NOMO-1 treated with DMSO at 0.1 percent for 48 hours (cell line): ENCODE results near the gene NOPCHAP1.

Experiments used
- DNase-seq: peaks from one replicate; lab custom pipeline; 2025; ENCODE audit not compliant: unreplicated experiment; lab: John Stamatoyannopoulos, UW

The NOPCHAP1 gene

DNA sequence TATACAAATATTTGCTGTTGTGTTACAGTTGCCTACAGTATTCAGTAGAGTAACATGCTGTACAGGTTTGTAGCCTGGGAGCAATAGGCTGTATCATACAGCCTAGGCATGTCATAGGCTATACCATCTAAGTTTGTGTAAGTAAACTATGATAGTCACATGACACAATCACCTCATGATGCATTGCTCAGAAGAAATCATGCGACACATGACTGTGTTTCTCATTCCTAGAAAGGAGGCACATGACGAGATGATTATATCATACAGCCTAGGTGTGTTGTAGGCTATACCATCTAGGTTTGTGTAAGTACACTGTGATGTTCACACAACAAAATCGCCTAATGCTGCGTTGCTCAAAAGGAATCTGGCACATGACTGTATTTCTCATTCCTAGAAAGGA, 31.9 kb downstream of the NOPCHAP1 start:
- DNase-seq, result no peak

DNA sequence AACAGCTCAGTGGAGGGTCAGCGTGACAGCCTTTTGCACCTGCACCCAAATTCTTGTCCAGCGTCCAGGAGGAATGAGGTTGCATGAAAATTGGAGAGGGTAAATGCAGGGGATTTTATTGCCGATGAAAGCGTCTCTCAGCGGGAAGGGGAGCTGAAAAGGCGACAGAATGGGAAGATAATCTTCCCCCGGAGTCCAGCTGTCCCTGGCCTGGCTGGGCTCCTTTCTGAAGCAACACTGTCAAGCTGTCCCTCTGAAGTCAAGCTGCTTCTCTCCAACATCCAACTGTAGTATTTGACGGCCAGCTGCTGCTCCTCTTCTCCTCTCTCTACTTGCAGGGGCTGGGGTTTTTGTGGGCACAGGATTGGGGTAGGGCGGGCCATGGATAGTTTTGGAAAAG, 32.7 kb downstream of the NOPCHAP1 start:
- DNase-seq, result no peak

DNA sequence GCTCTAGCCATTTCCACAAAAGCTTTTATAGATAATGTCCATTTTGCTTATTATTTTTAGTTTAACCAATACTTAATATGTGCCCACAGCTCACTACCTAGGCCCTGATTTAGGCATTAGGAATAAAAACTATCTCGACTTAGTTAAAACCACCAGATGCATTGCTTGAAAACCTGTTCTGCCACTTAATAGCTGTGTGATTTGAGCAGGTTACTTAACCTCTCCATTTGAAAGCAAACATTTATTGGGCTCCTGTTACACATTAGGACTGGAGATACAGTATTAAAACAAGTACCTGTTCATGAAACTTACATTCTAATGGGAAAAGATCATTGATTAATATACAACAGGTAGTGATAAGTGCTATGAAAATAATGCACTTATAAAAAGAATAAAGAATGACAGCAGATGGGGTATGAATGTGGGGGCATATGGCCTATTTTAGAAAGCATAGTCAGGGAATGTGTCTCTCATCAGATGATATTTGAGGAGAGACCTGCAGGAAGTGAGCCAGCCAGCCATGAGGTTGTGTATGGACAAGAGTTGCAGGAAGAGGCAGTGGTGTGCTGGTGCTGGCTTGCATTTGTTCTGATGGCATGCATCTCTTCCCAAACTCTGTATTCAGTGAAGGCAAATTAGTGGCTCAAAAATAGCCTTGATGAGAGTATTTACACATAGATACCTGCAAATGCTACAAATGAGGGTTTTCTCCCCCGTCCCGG, 34.3 kb downstream of the NOPCHAP1 start:
- DNase-seq, result no peak

DNA sequence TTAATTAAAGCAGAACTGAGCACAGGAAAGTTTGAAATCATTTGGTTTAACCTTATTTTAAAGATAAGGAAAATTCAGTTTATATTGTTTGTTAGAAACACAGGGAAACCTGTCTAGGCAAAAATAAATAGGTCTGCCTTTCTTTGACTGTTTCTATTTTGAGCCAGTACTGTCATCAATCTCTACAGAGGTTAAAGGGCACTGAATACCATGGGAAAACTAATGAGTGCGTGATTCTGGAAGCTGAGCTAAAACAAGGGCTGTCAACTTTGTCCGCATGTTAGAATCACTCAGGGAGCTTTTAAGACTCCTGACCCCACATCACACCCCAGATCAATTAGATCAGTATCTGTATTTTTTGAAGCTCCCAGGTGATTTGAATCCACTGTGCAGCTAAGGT, 38.8 kb downstream of the NOPCHAP1 start:
- DNase-seq, result no peak

DNA sequence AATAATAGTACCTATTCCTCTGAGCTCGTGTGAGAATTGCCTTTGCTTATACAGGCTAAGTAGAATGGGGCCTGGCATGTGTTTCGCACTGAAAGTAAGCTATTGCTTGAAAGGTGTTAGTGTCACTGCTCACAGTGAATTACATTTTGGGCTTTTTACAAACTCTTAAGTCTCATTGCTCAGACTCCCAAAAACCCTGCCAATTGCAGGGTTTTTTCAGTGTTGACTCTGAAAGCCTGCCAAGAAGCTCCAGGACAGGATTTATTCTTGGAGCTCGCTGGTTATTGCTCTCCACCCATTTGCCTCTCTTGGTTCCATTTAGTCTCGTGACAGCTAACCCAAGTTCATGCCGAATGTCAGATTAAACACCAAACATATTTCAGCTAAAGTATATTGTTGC, 39.8 kb downstream of the NOPCHAP1 start:
- DNase-seq, result no peak

DNA sequence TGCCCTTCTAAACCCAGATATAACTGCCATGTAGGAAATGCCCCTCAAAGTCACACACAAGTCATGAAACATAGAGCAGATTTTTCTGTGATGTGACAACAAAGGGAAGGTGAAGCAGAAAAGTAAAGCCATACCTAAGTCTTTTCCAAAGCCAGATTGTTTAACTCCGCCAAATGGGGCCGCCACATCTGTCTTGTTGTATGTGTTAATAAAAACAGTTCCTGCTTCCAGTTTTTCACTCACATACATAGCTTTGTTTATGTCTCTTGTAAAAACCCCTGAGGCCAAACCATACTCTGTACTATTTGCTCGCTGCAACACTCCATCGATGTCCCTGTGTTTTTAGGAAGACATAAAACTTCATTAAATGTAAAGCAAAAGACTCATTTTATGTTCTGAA, 40.3 kb downstream of the NOPCHAP1 start:
- DNase-seq, result no peak

DNA sequence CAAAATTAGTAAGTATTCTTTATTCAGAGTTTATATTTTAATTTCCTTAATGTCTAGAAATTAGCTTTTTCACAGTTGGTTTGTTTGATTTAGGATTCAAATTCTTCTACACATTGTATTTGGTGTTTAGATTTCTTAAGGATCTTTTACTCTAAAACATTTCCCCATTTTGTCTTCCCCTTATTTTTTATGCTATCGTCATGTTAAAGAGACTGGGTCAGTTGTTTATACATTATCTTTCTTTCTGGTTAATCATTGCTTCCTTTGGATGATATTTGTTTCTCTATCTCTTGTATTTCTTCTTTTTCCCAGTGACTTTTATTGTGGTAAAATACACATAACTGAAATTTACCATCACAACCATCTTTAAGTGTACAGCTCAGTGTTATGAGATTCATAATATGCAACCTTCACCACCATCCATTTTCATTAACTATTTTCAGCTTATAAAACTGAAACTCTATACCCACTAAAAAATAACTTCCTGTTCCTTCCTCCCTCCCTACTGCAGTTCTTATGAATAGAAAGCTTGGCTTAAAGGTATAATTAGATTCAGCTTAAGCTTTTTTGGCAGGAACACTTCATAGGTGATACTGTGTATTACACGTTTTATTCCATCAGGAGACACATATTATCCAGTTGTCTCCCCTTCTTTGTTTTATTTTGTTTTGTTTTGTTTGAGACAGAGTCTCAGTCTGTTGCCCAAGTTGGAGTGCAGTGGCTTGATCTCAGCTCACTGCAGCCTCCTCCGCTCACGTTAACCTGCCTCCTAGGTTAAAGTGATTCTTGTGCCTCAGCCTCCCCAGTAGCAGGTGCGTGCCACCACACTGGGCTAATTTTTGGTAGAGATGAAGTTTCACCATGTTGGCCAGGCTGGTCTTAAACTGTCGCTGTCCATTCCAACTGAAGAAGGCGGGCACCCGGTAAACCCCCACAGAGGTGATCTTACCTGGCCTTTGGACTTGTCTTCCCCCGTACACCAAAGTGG, 45.0 kb downstream of the NOPCHAP1 start:
- peak; percentile 59 for DNase-seq

DNA sequence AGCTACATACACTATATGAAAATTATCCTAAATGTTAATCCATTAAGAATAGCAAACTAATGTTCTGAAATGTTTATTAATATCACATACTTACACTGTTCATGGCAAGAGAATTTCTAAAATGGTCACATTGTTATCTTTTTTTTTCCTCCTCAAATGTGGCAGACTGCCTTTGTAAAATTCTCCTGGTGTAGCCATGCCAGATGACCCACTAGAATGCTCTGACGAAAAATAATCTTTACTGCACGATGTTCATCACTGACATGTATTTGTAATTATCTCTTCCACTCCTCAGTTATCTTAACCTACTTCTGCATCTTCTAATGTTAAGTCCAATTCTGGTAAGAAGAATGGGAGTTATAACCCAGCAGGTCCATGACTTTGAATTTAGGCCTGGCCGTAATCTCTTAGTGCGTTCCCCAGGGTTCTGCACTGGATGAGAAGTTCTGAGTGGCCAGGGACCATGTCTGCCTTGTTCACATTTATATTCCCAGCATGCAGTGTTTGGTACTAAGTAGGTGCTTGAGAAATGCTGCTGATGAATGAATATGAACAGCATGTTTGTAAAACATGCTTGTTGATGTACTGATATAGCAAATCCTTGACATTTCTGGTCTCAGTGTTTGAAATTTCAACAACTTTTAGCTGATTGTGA, 46.7 kb downstream of the NOPCHAP1 start:
- DNase-seq, result no peak

DNA sequence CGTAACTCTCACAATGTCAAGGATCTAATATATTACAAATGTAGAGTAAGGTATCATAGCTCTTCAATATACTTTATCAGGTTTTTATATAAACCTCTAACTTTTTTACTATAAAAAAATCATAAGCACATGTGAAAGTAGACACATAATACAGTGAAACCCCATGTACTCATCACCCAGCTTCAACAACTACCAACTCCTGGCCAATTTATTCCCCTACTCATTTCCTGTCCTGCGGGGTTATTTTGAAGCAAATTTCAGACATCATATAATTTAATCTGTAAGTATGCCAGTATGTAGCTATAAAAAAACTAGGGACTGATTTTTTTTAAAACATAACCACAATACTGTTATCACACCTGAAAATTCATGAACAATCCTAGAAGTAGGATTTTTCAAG, 47.7 kb downstream of the NOPCHAP1 start:
- no peak for DNase-seq
